ENCODE results near the gene IMMP2L. TPM values are rescaled to one million over a fixed set of nuclear protein-coding genes. Genes with fewer than 3 reads are reported as not detected.

IMMP2L gene
- total and polyA plus RNA-seq, 4 donors: 7.3 to 21.1 (median 12.4) TPM

- Histone ChIP-seq H3K27ac (ENCODE audit: low read depth in 1 of 2, low read length in 2 of 2) (no peak overlapping the region), H3K4me1 (ENCODE audit: control insufficient read depth in 4 of 4, insufficient read depth in 4 of 4, low read length in 3 of 4) (no peaks in the 10 kb centered on the region), H3K9ac (ENCODE audit: low read depth in 1 of 2, low read length in 2 of 2) (no peak overlapping the region), H3K27me3 (ENCODE audit: control insufficient read depth in 4 of 4, insufficient read depth in 4 of 4, low read length in 3 of 4) (no peaks in the 10 kb centered on the region), H3K4me3 (ENCODE audit: low read depth in 1 of 3, low read length in 3 of 3) (no peak overlapping the region), H3K9me3 (ENCODE audit: control insufficient read depth in 4 of 4, low read length in 3 of 4) (no peaks in the 10 kb centered on the region), H3K36me3 (ENCODE audit: control insufficient read depth in 4 of 4, insufficient read depth in 3 of 4, low read depth in 1 of 4, low read length in 3 of 4) (no peaks in the 10 kb centered on the region)
- no peak for DNase-seq (ENCODE audit: low spot score)
- TF ChIP-seq FOXA1 (IDR thresholded peaks at IDR 0.05) (no peak), NR2F2 (IDR thresholded peaks at IDR 0.05) (no peak), SP1 (IDR thresholded peaks at IDR 0.05) (no peak), RXRA (IDR thresholded peaks at IDR 0.05) (no peak), FOXA2 (IDR thresholded peaks at IDR 0.05) (no peak), HNF4A (conservative IDR thresholded peaks at IDR 0.05) (no peak), GABPA (IDR thresholded peaks at IDR 0.05 in 1 of 2, conservative IDR thresholded peaks at IDR 0.05 in 1 of 2) (no peak)
- 72% methylated on average over 3 of the region's 3 CpGs for WGBS
Observed at GRCh38 chr7:110718503-110719205, 843.6 kb downstream of the IMMP2L start.

- Histone ChIP-seq H3K4me3 (ENCODE audit: low read depth in 1 of 3, low read length in 3 of 3) (no peak overlapping the region), H3K27me3 (ENCODE audit: control insufficient read depth in 4 of 4, insufficient read depth in 4 of 4, low read length in 3 of 4) (no peaks in the 10 kb centered on the region), H3K36me3 (ENCODE audit: control insufficient read depth in 4 of 4, insufficient read depth in 3 of 4, low read depth in 1 of 4, low read length in 3 of 4) (no peaks in the 10 kb centered on the region), H3K9me3 (ENCODE audit: control insufficient read depth in 4 of 4, low read length in 3 of 4) (peaks cover 0 to 2% (median 0%) of the 10 kb centered on the region in 4 donors), H3K27ac (ENCODE audit: low read depth in 1 of 2, low read length in 2 of 2) (no peak overlapping the region), H3K4me1 (ENCODE audit: control insufficient read depth in 4 of 4, insufficient read depth in 4 of 4, low read length in 3 of 4) (no peaks in the 10 kb centered on the region), H3K9ac (ENCODE audit: low read depth in 1 of 2, low read length in 2 of 2) (no peak overlapping the region)
- WGBS: 92% methylated on average over 2 of the region's 2 CpGs
- no peak for DNase-seq (ENCODE audit: low spot score)
- no peak for TF ChIP-seq RAD21 (IDR thresholded peaks at IDR 0.05)
- TF ChIP-seq SP1 (IDR thresholded peaks at IDR 0.05): no peak
- TF ChIP-seq ATF3 (IDR thresholded peaks at IDR 0.05): no peak
- TF ChIP-seq HNF4A (conservative IDR thresholded peaks at IDR 0.05): no peak
- TF ChIP-seq NR2F2 (IDR thresholded peaks at IDR 0.05): no peak
- no peak for TF ChIP-seq TAF1 (conservative IDR thresholded peaks at IDR 0.05)
- no peak for TF ChIP-seq EGR1 (IDR thresholded peaks at IDR 0.05; ENCODE audit: low read depth in 2 of 2)
- TF ChIP-seq MAX (IDR thresholded peaks at IDR 0.05): no peak
- no peak for TF ChIP-seq REST (IDR thresholded peaks at IDR 0.05)
- no peak for TF ChIP-seq RXRA (IDR thresholded peaks at IDR 0.05)
- no peak for TF ChIP-seq FOXA2 (IDR thresholded peaks at IDR 0.05)
Observed at GRCh38 chr7:110704225-110704624, 858.1 kb downstream of the IMMP2L start.

- 89% methylated on average over 3 of the region's 3 CpGs for WGBS
- H3K9me3 ChIP-seq (ENCODE audit: control insufficient read depth in 4 of 4, low read length in 3 of 4): no peaks in the 10 kb centered on the region
- no peak overlapping the region for H3K27ac ChIP-seq (ENCODE audit: low read depth in 1 of 2, low read length in 2 of 2)
- no peak for TF ChIP-seq TAF1 (conservative IDR thresholded peaks at IDR 0.05)
- no peak for TF ChIP-seq SP1 (IDR thresholded peaks at IDR 0.05)
- no peak for TF ChIP-seq HNF4A (conservative IDR thresholded peaks at IDR 0.05)
- TF ChIP-seq GABPA (IDR thresholded peaks at IDR 0.05 in 1 of 2, conservative IDR thresholded peaks at IDR 0.05 in 1 of 2): no peak
- no peak for TF ChIP-seq CTCF (IDR thresholded peaks at IDR 0.05; ENCODE audit: low read depth, low read length, missing input control)
- no peak for TF ChIP-seq FOXA1 (IDR thresholded peaks at IDR 0.05)
- TF ChIP-seq YY1 (IDR thresholded peaks at IDR 0.05): no peak
- TF ChIP-seq NR2F2 (IDR thresholded peaks at IDR 0.05): no peak
- no peak for TF ChIP-seq REST (IDR thresholded peaks at IDR 0.05)
- no peak for TF ChIP-seq HNF4G (IDR thresholded peaks at IDR 0.05)
- DNase-seq (ENCODE audit: low spot score): no peak
- H3K9ac ChIP-seq (ENCODE audit: low read depth in 1 of 2, low read length in 2 of 2): no peak overlapping the region
- H3K36me3 ChIP-seq (ENCODE audit: control insufficient read depth in 4 of 4, insufficient read depth in 3 of 4, low read depth in 1 of 4, low read length in 3 of 4): no peaks in the 10 kb centered on the region
- H3K27me3 ChIP-seq (ENCODE audit: control insufficient read depth in 4 of 4, insufficient read depth in 4 of 4, low read length in 3 of 4): no peaks in the 10 kb centered on the region
- no peaks in the 10 kb centered on the region for H3K4me1 ChIP-seq (ENCODE audit: control insufficient read depth in 4 of 4, insufficient read depth in 4 of 4, low read length in 3 of 4)
- H3K4me3 ChIP-seq (ENCODE audit: low read depth in 1 of 3, low read length in 3 of 3): no peak overlapping the region
Observed at GRCh38 chr7:110698576-110698975, 863.7 kb downstream of the IMMP2L start.

Measured in liver (tissue), 9 donors.